Activated T-cell treated with anti-CD3 and anti-CD28 coated beads, Interleukin-2, amount 50 U/mL, for 24 hours (primary cell): ENCODE results near the gene LAMA3.
A peak's percentile ranks its signal among the peaks of the same experiment; 100 is the strongest.

Experiments
- DNase-seq: peaks from one replicate; pipeline ENCODE4 v3.0.0-alpha.2; 2020
- H3K27ac Mint-ChIP-seq: 2 replicates; pipeline ENCODE4 v1.8.0; 2020; ENCODE audit warnings: mild to moderate bottlenecking, mixed read lengths
- H3K27me3 Mint-ChIP-seq: 2 replicates; pipeline ENCODE4 v1.8.0; 2020; ENCODE audit warnings: mixed read lengths
- H3K36me3 Mint-ChIP-seq: 2 replicates; pipeline ENCODE4 v1.8.0; 2020; ENCODE audit warnings: low read depth, mixed read lengths
- H3K4me1 Mint-ChIP-seq: 2 replicates; pipeline ENCODE4 v1.8.0; 2020; ENCODE audit warnings: low read depth, mixed read lengths
- H3K4me3 Mint-ChIP-seq: 2 replicates; pipeline ENCODE4 v1.8.0; 2020; ENCODE audit warnings: mild to moderate bottlenecking, moderate library complexity, mixed read lengths
- H3K9me3 Mint-ChIP-seq: 2 replicates; pipeline ENCODE4 v1.8.0; 2020; ENCODE audit warnings: mixed read lengths

The LAMA3 gene

GRCh38 chr18:23871410-23871809 lies 182.2 kb downstream of the LAMA3 start:
- Mint-ChIP-seq H3K4me1 (peaks cover 35% of the 10 kb centered on the region), H3K27ac (peak overlapping the region; percentile 64), H3K4me3 (no peak overlapping the region), H3K27me3 (no peaks in the 10 kb centered on the region), H3K9me3 (no peaks in the 10 kb centered on the region), H3K36me3 (no peaks in the 10 kb centered on the region)
- peak; percentile 59 for DNase-seq

DNA sequence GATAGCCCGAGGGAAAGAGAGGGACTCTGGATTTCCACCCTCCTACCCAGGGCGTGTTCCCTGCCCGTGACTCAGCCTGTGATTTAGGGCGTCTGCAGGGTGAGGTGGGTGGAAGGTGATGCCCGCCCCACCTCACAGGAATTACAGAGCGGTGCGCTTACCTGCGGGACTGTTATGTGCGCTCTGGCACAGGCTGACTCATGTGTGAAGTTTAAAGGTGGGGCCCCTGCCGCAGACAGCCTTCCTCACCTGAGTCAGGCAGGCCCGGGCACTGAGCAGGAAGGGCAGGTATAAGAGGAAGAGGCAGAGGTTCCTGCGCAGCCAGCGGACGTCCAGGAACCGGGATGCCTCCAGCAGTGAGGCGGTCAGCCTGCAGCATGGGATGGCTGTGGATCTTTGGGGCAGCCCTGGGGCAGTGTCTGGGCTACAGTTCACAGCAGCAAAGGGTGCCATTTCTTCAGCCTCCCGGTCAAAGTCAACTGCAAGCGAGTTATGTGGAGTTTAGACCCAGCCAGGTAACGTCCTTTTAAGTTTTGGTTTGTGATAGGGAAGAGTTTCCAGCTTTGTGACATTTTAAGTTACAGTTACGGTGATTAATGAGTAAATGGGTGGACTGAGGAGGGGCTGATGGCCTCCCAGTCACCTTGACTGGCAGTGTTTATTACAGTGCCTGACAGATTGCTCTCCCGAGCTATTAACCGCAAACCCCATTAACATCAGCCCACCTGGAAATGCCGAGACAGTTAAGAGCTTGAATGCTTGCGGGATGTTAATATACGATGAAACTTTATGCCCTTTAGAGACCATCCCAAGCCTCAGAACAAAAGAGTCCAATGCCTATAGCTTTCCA lies 183.7 kb downstream of the LAMA3 start:
- Mint-ChIP-seq H3K9me3 (no peaks in the 10 kb centered on the region), H3K36me3 (no peaks in the 10 kb centered on the region), H3K27ac (no peak overlapping the region), H3K4me3 (no peak overlapping the region), H3K27me3 (no peaks in the 10 kb centered on the region), H3K4me1 (peaks cover 29% of the 10 kb centered on the region)
- DNase-seq = peak; percentile 45

DNA sequence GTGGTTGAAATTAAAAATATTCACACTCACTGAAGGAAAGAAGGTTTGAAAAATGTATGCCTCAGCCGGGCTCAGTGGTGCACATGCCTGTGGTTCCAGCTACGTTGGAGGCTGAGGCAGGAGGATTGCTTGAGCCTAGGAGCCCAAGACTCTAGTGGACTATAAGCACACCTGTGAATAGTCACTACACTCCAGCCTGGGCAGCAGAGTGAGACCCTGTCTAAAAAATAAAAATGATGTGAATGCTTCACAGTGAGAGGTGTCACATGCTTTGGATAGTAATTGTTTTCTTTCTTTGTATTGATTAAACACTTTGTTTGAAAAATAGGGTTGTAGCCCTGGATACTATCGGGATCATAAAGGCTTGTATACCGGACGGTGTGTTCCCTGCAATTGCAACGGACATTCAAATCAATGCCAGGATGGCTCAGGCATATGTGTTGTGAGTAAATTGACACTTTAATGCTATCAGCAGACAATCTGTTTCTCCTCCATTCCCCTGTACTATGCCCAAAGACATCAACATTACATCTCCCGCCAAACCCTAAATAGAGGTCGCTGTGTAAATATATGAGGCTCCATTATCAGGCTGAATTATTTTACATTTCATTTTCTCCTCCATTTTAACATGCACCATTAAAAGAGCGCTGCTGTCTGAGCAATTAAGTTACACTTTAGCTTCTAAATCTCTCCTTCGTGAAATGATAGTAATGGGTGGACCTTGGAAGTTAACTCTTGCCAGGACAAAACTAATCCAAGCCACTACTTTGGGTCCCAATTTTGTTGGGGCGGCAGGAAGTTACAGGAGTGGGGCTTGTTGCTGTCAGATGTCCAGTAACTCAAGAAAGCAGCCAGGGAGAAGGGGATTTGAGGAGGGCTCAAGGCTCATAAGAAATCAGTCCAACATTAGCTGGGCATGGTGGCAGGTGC lies 187.0 kb downstream of the LAMA3 start:
- H3K36me3 Mint-ChIP-seq = no peaks in the 10 kb centered on the region
- no peaks in the 10 kb centered on the region for H3K27me3 Mint-ChIP-seq
- peaks cover 20% of the 10 kb centered on the region for H3K4me1 Mint-ChIP-seq
- H3K27ac Mint-ChIP-seq = no peak overlapping the region
- H3K4me3 Mint-ChIP-seq = no peak overlapping the region
- DNase-seq = no peak
- no peaks in the 10 kb centered on the region for H3K9me3 Mint-ChIP-seq

GRCh38 chr18:23876921-23877320 lies 187.7 kb downstream of the LAMA3 start:
- Mint-ChIP-seq H3K27ac (no peak overlapping the region), H3K4me3 (no peak overlapping the region)
- DNase-seq = no peak

GRCh38 chr18:23877371-23877770 lies 188.1 kb downstream of the LAMA3 start:
- H3K4me1 Mint-ChIP-seq = peaks cover 10% of the 10 kb centered on the region
- no peaks in the 10 kb centered on the region for H3K36me3 Mint-ChIP-seq
- H3K4me3 Mint-ChIP-seq = no peak overlapping the region
- H3K27ac Mint-ChIP-seq = no peak overlapping the region
- DNase-seq = no peak
- H3K9me3 Mint-ChIP-seq = no peaks in the 10 kb centered on the region
- no peaks in the 10 kb centered on the region for H3K27me3 Mint-ChIP-seq

More at GRCh38 chr18:23876921-23877320, 187.7 kb downstream of the LAMA3 start:
- peaks cover 15% of the 10 kb centered on the region for H3K4me1 Mint-ChIP-seq
- no peaks in the 10 kb centered on the region for H3K9me3 Mint-ChIP-seq
- H3K27me3 Mint-ChIP-seq = no peaks in the 10 kb centered on the region
- H3K36me3 Mint-ChIP-seq = no peaks in the 10 kb centered on the region

DNA sequence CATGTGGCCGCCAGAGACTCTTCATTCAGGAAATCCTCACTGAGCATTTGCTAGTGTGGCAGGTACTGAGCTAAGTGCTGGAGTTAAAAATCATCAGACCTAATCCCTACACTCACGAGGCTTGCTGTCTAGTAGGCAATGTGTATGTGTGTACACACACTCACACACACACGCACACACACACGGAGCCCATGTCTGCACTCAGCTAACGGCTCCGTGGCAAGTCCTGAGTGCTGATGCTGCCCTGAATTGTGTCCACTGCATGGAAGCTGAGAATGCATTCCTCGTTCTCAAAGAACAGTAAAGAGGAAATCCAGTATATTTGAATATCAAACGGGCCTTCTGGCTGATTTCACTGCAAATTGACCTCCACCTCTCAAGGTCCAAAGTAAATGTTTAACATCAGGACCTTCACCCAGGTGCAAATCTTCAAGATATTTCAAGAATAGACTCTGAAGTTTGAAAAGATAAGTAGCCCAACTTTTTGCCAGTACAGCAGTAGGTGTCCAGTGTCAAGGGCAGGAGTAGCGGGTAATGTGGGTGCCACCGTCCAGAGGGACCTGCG lies 189.2 kb downstream of the LAMA3 start:
- no peak overlapping the region for H3K27ac Mint-ChIP-seq
- H3K4me1 Mint-ChIP-seq = peaks cover 4% of the 10 kb centered on the region
- H3K36me3 Mint-ChIP-seq = no peaks in the 10 kb centered on the region
- no peaks in the 10 kb centered on the region for H3K9me3 Mint-ChIP-seq
- no peak for DNase-seq
- H3K4me3 Mint-ChIP-seq = no peak overlapping the region
- no peaks in the 10 kb centered on the region for H3K27me3 Mint-ChIP-seq

DNA sequence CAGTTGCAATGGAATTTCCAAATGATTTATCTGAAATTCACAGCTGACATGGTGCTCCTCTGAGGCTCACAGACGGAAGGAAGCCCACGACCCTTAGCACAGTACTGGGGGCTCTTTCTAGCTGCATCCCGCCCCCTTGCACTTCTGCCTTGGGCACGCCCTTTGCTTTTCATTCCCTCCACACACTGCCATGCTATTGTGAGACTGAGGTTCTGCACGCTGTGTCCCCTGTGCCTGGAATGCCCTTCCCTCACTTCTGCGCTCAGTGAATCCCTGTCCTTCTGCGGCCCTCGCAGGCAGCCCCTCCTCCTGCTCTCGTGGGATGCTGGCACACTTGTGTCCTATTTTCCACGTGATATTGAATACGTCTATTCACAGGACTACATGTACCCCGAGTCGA lies 189.9 kb downstream of the LAMA3 start:
- Mint-ChIP-seq H3K27ac (no peak overlapping the region), H3K4me1 (peaks cover 7% of the 10 kb centered on the region), H3K9me3 (no peaks in the 10 kb centered on the region), H3K27me3 (no peaks in the 10 kb centered on the region), H3K4me3 (no peak overlapping the region), H3K36me3 (no peaks in the 10 kb centered on the region)
- DNase-seq = no peak

- Mint-ChIP-seq H3K27ac (no peak overlapping the region), H3K4me3 (no peak overlapping the region), H3K4me1 (peaks cover 11% of the 10 kb centered on the region), H3K9me3 (no peaks in the 10 kb centered on the region), H3K36me3 (no peaks in the 10 kb centered on the region), H3K27me3 (no peaks in the 10 kb centered on the region)
- DNase-seq = no peak
Observed at GRCh38 chr18:23879544-23879943, 190.3 kb downstream of the LAMA3 start.

GRCh38 chr18:23879966-23880565 lies 190.8 kb downstream of the LAMA3 start:
- Mint-ChIP-seq H3K4me3 (no peak overlapping the region), H3K4me1 (peaks cover 15% of the 10 kb centered on the region), H3K9me3 (no peaks in the 10 kb centered on the region), H3K27me3 (no peaks in the 10 kb centered on the region), H3K36me3 (no peaks in the 10 kb centered on the region), H3K27ac (no peak overlapping the region)
- DNase-seq = no peak

DNA sequence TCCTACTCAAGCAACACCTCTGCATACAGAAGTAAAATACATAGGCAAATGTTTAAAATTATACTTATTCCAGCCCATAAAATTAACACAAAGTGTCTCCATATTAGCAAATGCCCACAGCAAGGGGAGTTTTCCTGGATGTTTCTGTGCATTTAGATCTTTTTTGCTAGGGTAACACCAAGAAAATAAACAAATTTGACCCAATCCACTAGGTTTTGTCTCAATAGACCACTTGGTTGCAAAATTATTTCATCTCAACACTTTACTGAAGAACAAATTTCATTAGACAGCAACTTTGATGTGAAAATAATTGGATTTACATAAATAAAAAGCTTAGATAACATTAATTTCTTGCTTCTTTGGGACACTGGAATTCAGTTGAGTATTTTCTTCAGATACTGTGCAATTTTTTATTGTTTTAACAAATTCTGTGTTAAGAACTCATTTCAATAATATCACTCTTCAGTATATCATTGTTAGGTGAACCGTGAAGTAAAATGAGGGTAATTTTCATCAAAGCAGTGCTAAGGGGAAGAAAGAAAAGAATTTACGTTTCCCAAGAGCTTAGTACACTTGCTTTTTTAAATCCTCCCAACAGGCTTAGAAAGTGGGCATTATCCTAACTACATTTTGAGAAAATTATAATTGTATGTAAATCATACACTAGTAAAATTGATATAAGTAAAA lies 191.8 kb downstream of the LAMA3 start:
- peaks cover 24% of the 10 kb centered on the region for H3K4me1 Mint-ChIP-seq
- no peak overlapping the region for H3K27ac Mint-ChIP-seq
- no peak overlapping the region for H3K4me3 Mint-ChIP-seq

DNA sequence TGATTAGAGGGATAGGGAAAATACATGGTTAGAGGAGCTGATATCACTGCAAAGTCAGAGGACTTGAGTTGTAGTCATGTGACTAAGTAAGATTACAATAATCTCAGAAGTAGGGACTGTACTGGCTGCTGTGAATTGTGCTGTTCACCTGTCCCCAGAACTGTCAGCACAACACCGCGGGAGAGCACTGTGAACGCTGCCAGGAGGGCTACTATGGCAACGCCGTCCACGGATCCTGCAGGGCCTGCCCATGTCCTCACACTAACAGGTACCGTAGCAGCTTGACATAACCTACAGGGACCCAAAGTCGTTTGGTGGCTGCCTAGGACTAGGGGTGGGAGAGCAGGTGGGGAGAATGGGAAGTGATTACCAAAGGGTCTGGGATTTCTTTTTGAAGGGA lies 192.5 kb downstream of the LAMA3 start:
- H3K4me1 Mint-ChIP-seq = peaks cover 25% of the 10 kb centered on the region

More for the DNA sequence above, 191.8 kb downstream of the LAMA3 start:
- Mint-ChIP-seq H3K36me3 (no peaks in the 10 kb centered on the region), H3K27me3 (no peaks in the 10 kb centered on the region), H3K9me3 (no peaks in the 10 kb centered on the region)
- no peak for DNase-seq

DNA sequence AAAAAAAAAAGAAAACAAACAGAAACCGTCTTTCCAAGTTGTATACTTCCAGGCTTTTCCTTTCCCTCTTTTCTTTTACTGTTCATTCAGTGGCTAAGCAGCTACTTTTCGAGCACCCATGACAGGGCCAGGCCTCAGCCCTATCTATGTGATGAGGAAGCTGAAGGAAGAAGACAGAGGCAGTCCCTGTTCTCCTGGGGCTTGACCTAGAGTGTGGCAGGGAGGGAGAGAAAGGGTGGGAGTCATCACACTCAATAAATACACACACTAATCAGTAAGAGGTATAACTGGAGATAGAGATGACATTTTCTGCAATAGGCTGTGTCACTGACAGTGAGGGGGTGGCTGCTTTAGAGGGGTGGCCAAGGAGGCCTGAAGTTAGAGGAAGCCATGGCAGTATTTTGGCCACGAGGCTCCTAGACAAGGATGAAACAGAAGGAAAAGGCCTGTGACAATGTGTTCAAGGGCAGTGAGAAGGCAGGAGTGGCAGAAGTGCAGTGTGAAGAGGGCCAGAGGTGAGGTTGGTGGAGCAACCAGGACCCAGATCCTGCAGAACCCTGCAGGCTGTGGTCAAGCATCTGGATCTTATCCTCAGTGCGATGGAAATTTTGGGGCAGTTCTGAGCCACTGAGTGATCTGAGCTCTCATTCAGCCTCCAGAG lies 193.5 kb downstream of the LAMA3 start:
- Mint-ChIP-seq H3K4me1 (peaks cover 27% of the 10 kb centered on the region), H3K27me3 (no peaks in the 10 kb centered on the region), H3K4me3 (no peak overlapping the region), H3K9me3 (no peaks in the 10 kb centered on the region), H3K36me3 (no peaks in the 10 kb centered on the region), H3K27ac (no peak overlapping the region)
- DNase-seq = no peak

More for the DNA sequence above, 192.5 kb downstream of the LAMA3 start:
- no peak overlapping the region for H3K4me3 Mint-ChIP-seq
- no peak overlapping the region for H3K27ac Mint-ChIP-seq
- DNase-seq = no peak
- no peaks in the 10 kb centered on the region for H3K36me3 Mint-ChIP-seq
- H3K9me3 Mint-ChIP-seq = no peaks in the 10 kb centered on the region
- no peaks in the 10 kb centered on the region for H3K27me3 Mint-ChIP-seq

- peaks cover 27% of the 10 kb centered on the region for H3K4me1 Mint-ChIP-seq
- H3K27ac Mint-ChIP-seq = no peak overlapping the region
- H3K36me3 Mint-ChIP-seq = no peaks in the 10 kb centered on the region
- no peaks in the 10 kb centered on the region for H3K9me3 Mint-ChIP-seq
- no peak overlapping the region for H3K4me3 Mint-ChIP-seq
- no peak for DNase-seq
- no peaks in the 10 kb centered on the region for H3K27me3 Mint-ChIP-seq
Observed at GRCh38 chr18:23883277-23883790, 194.1 kb downstream of the LAMA3 start.
